T-cell (primary cell): ENCODE data around the gene TMEM178B. TPM values are rescaled to one million over a fixed set of nuclear protein-coding genes. Genes with fewer than 3 reads are reported as not detected.

Source experiments
- ATAC-seq, 4 experiments: fragments of 200-7000 bp in 3 of 4; fragments of 150-1000 bp in 1 of 4; cut with Tn5 transposase; replicated peaks in 1 of 4; 1 replicate in 3 of 4; 2 replicates in 1 of 4; pipeline ENCODE4 v1.10.0; 2021; ENCODE audit warnings: moderate library complexity in 3 of 4, mild to moderate bottlenecking in 2 of 4, moderate number of reproducible peaks in 1 of 4
- CTCF ChIA-PET, 2 donors: fragments of 300-600 bp; sonication (Branson Sonifier 250); formaldehyde crosslinking; loops; one replicate each; lab custom pipeline; 2022; ENCODE audit warnings: antibody characterized with exemption in 2 of 2; lab: Charles Lee
- POLR2A ChIA-PET, 2 donors: fragments of 300-600 bp; sonication (Branson Sonifier 250); formaldehyde crosslinking; loops; one replicate each; lab custom pipeline; 2022; ENCODE audit warnings: antibody characterized with exemption in 2 of 2; lab: Charles Lee
- DNase-seq, 35 experiments: peaks; one replicate each; pipeline versions ENCODE4 v3.0.0 to v3.0.0-alpha.2; 2013 to 2023
- H3K27ac ChIP-seq: one replicate; pipeline ENCODE4 v1.5.1; 2013; ENCODE audit warnings: low read length
- H3K27me3 ChIP-seq, 2 experiments: replicated peaks in 1 of 2; 1 replicate in 1 of 2; 2 replicates in 1 of 2; pipeline versions ENCODE4 v1.6.1 to v1.7.0; 2013; ENCODE audit warnings: low read length in 1 of 2, mixed read lengths in 1 of 2; ENCODE audit not compliant: control insufficient read depth in 2 of 2, insufficient read depth in 2 of 2; ENCODE audit errors: extremely low read depth in 1 of 2
- H3K36me3 ChIP-seq, 2 donors: 1 replicate in 1 of 2; 2 replicates in 1 of 2; pipeline versions ENCODE4 v1.6.1 to v1.7.0; 2013; ENCODE audit warnings: low read length in 1 of 2; ENCODE audit not compliant: control insufficient read depth in 2 of 2, insufficient read depth in 1 of 2; ENCODE audit errors: extremely low read depth in 1 of 2
- H3K4me1 ChIP-seq, 2 experiments: 1 replicate in 1 of 2; 2 replicates in 1 of 2; pipeline versions ENCODE4 v1.6.1 to v1.7.0; 2013; ENCODE audit warnings: low read length in 2 of 2, mixed read lengths in 1 of 2; ENCODE audit not compliant: insufficient read depth in 2 of 2, control insufficient read depth in 1 of 2; ENCODE audit errors: extremely low read depth in 1 of 2
- H3K4me3 ChIP-seq, 2 donors: 1 replicate in 1 of 2; 2 replicates in 1 of 2; pipeline versions ENCODE4 v1.5.1 to v1.7.0; 2013; ENCODE audit warnings: mild to moderate bottlenecking in 2 of 2, low read length in 1 of 2, moderate library complexity in 1 of 2; ENCODE audit not compliant: control insufficient read depth in 1 of 2; ENCODE audit errors: extremely low read depth in 1 of 2
- H3K9me3 ChIP-seq: 2 replicates; pipeline ENCODE4 v1.7.0; 2013
- H3K27ac Mint-ChIP-seq, 2 donors: one replicate each; pipeline ENCODE4 v1.8.0; 2020 to 2021; ENCODE audit warnings: mild to moderate bottlenecking in 2 of 2, mixed read lengths in 2 of 2
- H3K27me3 Mint-ChIP-seq, 2 donors: one replicate each; pipeline ENCODE4 v1.8.0; 2021 to 2022; ENCODE audit warnings: mixed read lengths in 2 of 2
- H3K36me3 Mint-ChIP-seq: one replicate; pipeline ENCODE4 v1.8.0; 2021; ENCODE audit warnings: mixed read lengths
- H3K4me1 Mint-ChIP-seq, 3 donors: one replicate each; pipeline ENCODE4 v1.8.0; 2020 to 2022; ENCODE audit warnings: mixed read lengths in 3 of 3, mild to moderate bottlenecking in 1 of 3
- H3K4me3 Mint-ChIP-seq, 3 donors: one replicate each; pipeline ENCODE4 v1.8.0; 2020 to 2022; ENCODE audit warnings: mild to moderate bottlenecking in 3 of 3, mixed read lengths in 3 of 3, moderate library complexity in 3 of 3
- H3K9me3 Mint-ChIP-seq, 3 donors: one replicate each; pipeline ENCODE4 v1.8.0; 2020 to 2022; ENCODE audit warnings: mixed read lengths in 3 of 3
- WGBS: methylation state at CpG from one replicate; pipeline ENCODE4 v1.1.5; 2013; ENCODE audit warnings: missing lambda C conversion rate; ENCODE audit not compliant: insufficient coverage; 5-methylcytosine and 5-hydroxymethylcytosine counted together
- total RNA-seq, 35 experiments: library from RNA in 6 of 35; stranded (reverse) in 6 of 35; fragments of 120-200 nt in 1 of 35; gene quantifications; one replicate each; pipeline versions ENCODE4 v1.2.1 to v1.2.4 and lab custom pipeline; 2013 to 2026

Gene TMEM178B
- total RNA-seq, 5 donors from 2014 or later (not counting 1 experiment from before 2014, with no cell fraction given), result 0.14 to 0.86 (median 0.32) TPM

DNA sequence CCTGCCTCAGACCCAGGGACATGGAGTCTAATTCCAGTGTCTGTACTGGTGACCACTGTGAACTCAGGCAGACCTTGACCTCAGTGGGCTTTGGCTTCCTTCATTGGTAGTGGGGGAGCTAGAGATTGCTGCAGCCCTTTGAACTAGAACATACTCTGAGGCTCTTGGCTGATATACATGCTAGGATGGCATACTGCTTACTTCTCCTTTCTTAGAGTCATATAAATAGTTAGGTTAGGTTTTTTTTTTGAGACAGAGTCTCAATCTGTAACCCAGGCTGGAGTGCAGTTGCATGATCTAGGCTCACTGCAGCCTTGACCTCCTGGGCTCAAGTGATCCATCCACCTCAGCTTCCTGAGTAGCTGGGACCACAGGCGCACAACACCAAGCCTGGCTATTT is 49.7 kb downstream of the TMEM178B start:
- Mint-ChIP-seq H3K36me3 (no peaks in the 10 kb centered on the region), H3K9me3 (no peaks in the 10 kb centered on the region), H3K27ac (no peak overlapping the region), H3K4me3 (no peak overlapping the region), H3K27me3 (peaks cover 25 to 39% of the 10 kb centered on the region in 2 donors), H3K4me1 (no peaks in the 10 kb centered on the region)
- POLR2A ChIA-PET, result no interaction called here
- no peaks in the 10 kb centered on the region for H3K9me3 ChIP-seq
- H3K27ac ChIP-seq, result no peak overlapping the region
- no peaks in the 10 kb centered on the region for H3K4me1 ChIP-seq
- no peak for ATAC-seq
- CTCF ChIA-PET, result no interaction called here
- no peak overlapping the region for H3K4me3 ChIP-seq
- no peak for DNase-seq
- no peaks in the 10 kb centered on the region for H3K36me3 ChIP-seq
- H3K27me3 ChIP-seq, result peaks cover 0 to 4% of the 10 kb centered on the region in 2 experiments
- WGBS, result 88% methylated on average over 1 of the region's 1 CpG

DNA sequence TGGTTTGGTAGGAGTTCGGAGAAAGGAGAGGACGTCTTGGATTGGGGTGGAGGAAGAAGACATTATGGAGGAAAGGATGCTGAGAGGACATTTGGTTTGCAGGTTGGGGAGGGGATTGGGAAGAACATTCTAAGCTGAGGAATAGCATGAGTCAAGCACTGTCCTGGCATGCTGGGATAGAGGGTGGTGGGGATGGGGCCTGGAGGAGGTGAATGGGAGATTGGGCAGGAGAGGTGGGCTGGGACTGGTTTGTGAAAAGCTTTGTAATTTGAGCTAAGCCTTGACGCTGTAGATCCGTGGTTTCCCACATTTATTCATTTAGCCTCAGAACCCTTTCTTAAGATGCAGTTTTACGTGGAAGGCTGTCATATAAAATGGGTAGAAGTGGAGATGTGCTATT is 52.2 kb downstream of the TMEM178B start:
- POLR2A ChIA-PET, result interaction anchor here in 1 of 2 donors (0.7 kb wide), 1 partner anchor 17 kb away, joined by 14 read pairs; no protein-coding TSS in a partner anchor
- no peaks in the 10 kb centered on the region for H3K9me3 Mint-ChIP-seq

GRCh38 chr7:141128506-141128905 is 54.6 kb downstream of the TMEM178B start:
- DNase-seq, result no peak
- ATAC-seq, result no peak
- Histone ChIP-seq H3K4me3 (no peak overlapping the region), H3K27ac (no peak overlapping the region), H3K9me3 (no peaks in the 10 kb centered on the region), H3K36me3 (no peaks in the 10 kb centered on the region), H3K27me3 (peaks cover 0 to 9% of the 10 kb centered on the region in 2 experiments), H3K4me1 (no peaks in the 10 kb centered on the region)
- no peaks in the 10 kb centered on the region for H3K36me3 Mint-ChIP-seq
- H3K27me3 Mint-ChIP-seq, result peaks cover 18 to 24% of the 10 kb centered on the region in 2 donors
- POLR2A ChIA-PET, result no interaction called here
- peaks cover 7 to 9% (median 9%) of the 10 kb centered on the region in 3 donors for H3K9me3 Mint-ChIP-seq
- no CpG with 5 or more reads among the region's 2 CpGs for WGBS
- no peak overlapping the region for H3K27ac Mint-ChIP-seq
- CTCF ChIA-PET, result no interaction called here
- H3K4me1 Mint-ChIP-seq, result no peaks in the 10 kb centered on the region
- no peak overlapping the region for H3K4me3 Mint-ChIP-seq

More for the DNA sequence above, 52.2 kb downstream of the TMEM178B start:
- Mint-ChIP-seq H3K4me1 (no peaks in the 10 kb centered on the region), H3K27me3 (peaks cover 23 to 38% of the 10 kb centered on the region in 2 donors), H3K27ac (no peak overlapping the region), H3K4me3 (no peak overlapping the region), H3K36me3 (no peaks in the 10 kb centered on the region)
- H3K4me1 ChIP-seq, result no peaks in the 10 kb centered on the region
- 95% methylated on average over 2 of the region's 5 CpGs for WGBS
- no peaks in the 10 kb centered on the region for H3K36me3 ChIP-seq
- DNase-seq (no peak), ATAC-seq (no peak)
- H3K4me3 ChIP-seq, result no peak overlapping the region
- H3K27ac ChIP-seq, result no peak overlapping the region
- CTCF ChIA-PET, result no interaction called here
- H3K27me3 ChIP-seq, result peaks cover 0 to 4% of the 10 kb centered on the region in 2 experiments
- H3K9me3 ChIP-seq, result no peaks in the 10 kb centered on the region

GRCh38 chr7:141128931-141129330 is 55.1 kb downstream of the TMEM178B start:
- H3K36me3 ChIP-seq, result no peaks in the 10 kb centered on the region
- H3K9me3 ChIP-seq, result no peaks in the 10 kb centered on the region
- Mint-ChIP-seq H3K27me3 (peaks cover 21 to 27% of the 10 kb centered on the region in 2 donors), H3K9me3 (peaks cover 10 to 13% (median 12%) of the 10 kb centered on the region in 3 donors), H3K36me3 (no peaks in the 10 kb centered on the region), H3K4me3 (no peak overlapping the region), H3K27ac (no peak overlapping the region), H3K4me1 (no peaks in the 10 kb centered on the region)
- H3K4me1 ChIP-seq, result no peaks in the 10 kb centered on the region
- ChIA-PET CTCF (interaction anchor here in 1 of 2 donors (0.5 kb wide), 1 partner anchor 637 kb away, joined by 3 read pairs; no protein-coding TSS in a partner anchor), POLR2A (no interaction called here)
- WGBS, result 60% methylated on average over 2 of the region's 2 CpGs
- ATAC-seq (no peak), DNase-seq (no peak)
- H3K27ac ChIP-seq, result no peak overlapping the region
- H3K4me3 ChIP-seq, result no peak overlapping the region
- peaks cover 0 to 9% of the 10 kb centered on the region in 2 experiments for H3K27me3 ChIP-seq

GRCh38 chr7:141132671-141133070 is 58.8 kb downstream of the TMEM178B start:
- H3K36me3 ChIP-seq, result no peaks in the 10 kb centered on the region
- H3K27ac ChIP-seq, result no peak overlapping the region
- H3K4me3 ChIP-seq, result no peak overlapping the region
- peaks cover 8 to 12% of the 10 kb centered on the region in 2 donors for H3K27me3 Mint-ChIP-seq
- no peaks in the 10 kb centered on the region for H3K4me1 ChIP-seq
- H3K27ac Mint-ChIP-seq, result no peak overlapping the region
- peaks cover 0 to 5% of the 10 kb centered on the region in 2 experiments for H3K27me3 ChIP-seq
- no peaks in the 10 kb centered on the region for H3K4me1 Mint-ChIP-seq
- H3K4me3 Mint-ChIP-seq, result no peak overlapping the region
- no peak for DNase-seq
- H3K36me3 Mint-ChIP-seq, result no peaks in the 10 kb centered on the region
- no peak for ATAC-seq
- H3K9me3 ChIP-seq, result no peaks in the 10 kb centered on the region
- POLR2A ChIA-PET, result no interaction called here
- peaks cover 10 to 15% (median 12%) of the 10 kb centered on the region in 3 donors for H3K9me3 Mint-ChIP-seq
- CTCF ChIA-PET, result interaction anchor here in 1 of 2 donors (0.6 kb wide), 1 partner anchor 184 kb away, joined by 3 read pairs; no protein-coding TSS in a partner anchor
- 81% methylated on average over 3 of the region's 3 CpGs for WGBS

DNA sequence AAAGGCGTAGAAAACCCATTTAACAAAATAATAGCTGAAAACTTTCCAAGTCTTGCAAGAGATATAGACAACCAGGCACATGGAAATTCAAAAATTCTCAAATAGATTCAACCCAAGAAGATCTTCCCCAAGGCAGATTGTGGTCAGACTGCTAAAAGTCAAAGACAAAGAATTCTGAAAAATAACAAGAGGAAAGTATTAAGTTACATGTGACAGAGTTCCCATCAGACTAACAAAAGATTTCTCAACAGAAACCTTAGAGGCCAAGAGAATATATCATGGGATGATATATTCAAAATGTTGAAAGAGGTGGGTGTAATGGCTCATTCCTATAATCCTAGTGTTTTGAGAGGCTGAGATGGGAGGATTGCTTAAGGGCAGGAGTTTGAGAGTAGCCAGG is 59.8 kb downstream of the TMEM178B start:
- Histone ChIP-seq H3K4me1 (no peaks in the 10 kb centered on the region), H3K27me3 (peaks cover 0 to 5% of the 10 kb centered on the region in 2 experiments), H3K36me3 (no peaks in the 10 kb centered on the region), H3K9me3 (no peaks in the 10 kb centered on the region), H3K27ac (no peak overlapping the region), H3K4me3 (no peak overlapping the region)
- DNase-seq (no peak), ATAC-seq (no peak)
- Mint-ChIP-seq H3K27me3 (peaks cover 8 to 12% of the 10 kb centered on the region in 2 donors), H3K9me3 (peaks cover 10 to 15% (median 12%) of the 10 kb centered on the region in 3 donors), H3K27ac (no peak overlapping the region), H3K36me3 (no peaks in the 10 kb centered on the region), H3K4me1 (no peaks in the 10 kb centered on the region), H3K4me3 (no peak overlapping the region)
- ChIA-PET POLR2A (no interaction called here), CTCF (no interaction called here)
- no CpG with 5 or more reads among the region's 1 CpG for WGBS
